Hypothalamus (tissue), 51 donors: Measurements from ENCODE around the gene BABAM1.
A peak's percentile ranks its signal among the peaks of the same experiment; 100 is the strongest.

Experiments used
- DNase-seq, 51 donors: peaks; one replicate each; lab custom pipeline; 2025; lab: John Stamatoyannopoulos, UW

The BABAM1 gene

DNA sequence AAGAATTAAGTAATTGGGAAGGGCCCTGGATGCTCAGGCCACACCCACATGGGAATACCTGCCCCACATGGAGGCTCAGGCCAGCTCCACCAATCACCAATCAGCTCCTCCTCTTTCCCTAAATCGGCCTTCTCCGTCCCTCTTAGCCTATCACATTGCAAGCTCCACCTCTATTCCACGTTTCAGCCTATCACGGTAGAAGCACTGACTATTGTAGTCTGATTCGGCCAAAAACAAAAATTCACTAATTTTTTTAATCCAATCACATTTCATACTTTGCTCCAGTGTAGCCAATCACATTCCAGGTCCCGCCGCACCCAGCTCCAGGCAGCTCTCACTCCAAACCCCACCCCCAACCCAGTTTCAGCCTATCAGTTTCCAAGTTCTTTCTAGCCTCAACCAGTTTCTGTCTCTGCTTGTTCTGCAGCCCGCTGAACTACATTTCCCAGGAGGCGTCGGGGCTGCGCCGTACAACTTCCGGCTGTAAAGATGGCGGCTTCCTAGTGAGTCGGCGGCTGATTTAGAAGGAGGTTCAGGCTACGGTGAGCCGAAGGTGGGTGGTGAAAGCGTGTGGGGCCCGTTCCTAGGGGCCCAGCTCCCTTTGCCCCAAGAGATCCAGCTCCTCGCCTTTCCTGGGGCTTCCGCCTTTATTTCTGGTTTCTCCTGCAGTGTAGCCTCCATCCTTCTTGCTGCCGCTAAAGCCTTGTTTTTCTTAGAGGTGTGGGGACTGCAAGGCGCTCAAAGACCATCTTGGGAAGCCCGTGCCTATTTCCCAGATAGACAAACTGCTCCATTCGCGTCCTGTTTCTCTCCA lies at the start of gene BABAM1:
Gene BABAM1, plus strand, starts transcription at position 469 of the 814 bp plus-strand sequence. CDS start 1,364 bp downstream, outside the sequence.
- DNase-seq: peak; percentile 70 to 99 (median 94)

GRCh38 chr19:17219286-17219685 lies 48.0 kb upstream of the BABAM1 start:
- DNase-seq: no peak

GRCh38 chr19:17220207-17220758 lies 47.0 kb upstream of the BABAM1 start:
- peak in 1 of 51 donors; percentile 13 for DNase-seq

DNA sequence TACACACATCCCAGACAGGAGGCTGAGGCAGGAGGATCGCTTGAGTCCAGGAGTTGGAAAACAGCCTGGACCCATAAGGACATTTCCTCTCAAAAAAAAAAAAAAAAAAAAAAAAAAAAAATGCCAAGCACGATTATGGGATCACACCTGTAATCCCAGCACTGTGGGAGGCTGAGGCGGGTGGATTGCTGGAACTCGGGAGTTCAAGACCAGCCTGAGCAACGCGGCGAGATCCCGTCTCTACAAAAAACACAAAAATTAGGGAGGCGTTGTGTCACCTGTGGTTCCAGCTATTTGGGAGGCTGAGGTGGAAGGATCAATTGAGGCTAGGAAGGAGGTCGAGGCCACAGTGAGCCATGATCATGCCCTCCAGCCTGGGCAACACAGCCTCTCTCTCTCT lies 42.2 kb upstream of the BABAM1 start:
- DNase-seq: no peak

GRCh38 chr19:17226002-17226933 lies 41.0 kb upstream of the BABAM1 start, which contains the start of gene OCEL1:
Gene OCEL1 (plus strand): TSS chr19:17226226. CDS start chr19:17226248, 22 bp downstream.
- peak; percentile 88 to 99 (median 97) for DNase-seq

DNA sequence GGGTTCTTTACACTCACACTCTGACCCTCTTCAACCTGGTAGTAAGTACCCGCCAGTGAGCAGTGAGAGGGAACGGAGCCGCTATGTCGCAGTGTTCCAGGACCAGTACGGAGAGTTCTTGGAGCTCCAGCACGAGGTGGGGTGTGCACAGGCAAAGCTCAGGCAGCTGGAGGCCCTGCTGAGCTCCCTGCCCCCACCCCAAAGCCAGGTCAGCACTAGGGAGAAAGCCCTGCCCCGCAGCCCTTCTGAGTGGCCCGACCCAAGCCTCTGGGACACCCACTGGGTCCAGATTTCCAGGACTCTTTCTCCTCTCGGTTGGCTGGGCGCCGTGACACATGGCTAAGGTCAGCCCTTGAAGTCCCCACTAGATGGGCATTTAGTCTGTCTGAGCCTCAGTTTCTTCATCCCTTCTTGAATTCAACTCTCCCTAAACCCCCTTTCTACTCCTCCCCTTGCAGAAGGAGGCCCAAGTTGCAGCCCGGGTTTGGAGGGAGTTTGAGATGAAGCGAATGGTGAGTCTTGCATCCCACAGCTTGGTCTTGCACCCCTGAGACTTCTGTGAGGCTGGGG lies 39.4 kb upstream of the BABAM1 start:
- no peak for DNase-seq

DNA sequence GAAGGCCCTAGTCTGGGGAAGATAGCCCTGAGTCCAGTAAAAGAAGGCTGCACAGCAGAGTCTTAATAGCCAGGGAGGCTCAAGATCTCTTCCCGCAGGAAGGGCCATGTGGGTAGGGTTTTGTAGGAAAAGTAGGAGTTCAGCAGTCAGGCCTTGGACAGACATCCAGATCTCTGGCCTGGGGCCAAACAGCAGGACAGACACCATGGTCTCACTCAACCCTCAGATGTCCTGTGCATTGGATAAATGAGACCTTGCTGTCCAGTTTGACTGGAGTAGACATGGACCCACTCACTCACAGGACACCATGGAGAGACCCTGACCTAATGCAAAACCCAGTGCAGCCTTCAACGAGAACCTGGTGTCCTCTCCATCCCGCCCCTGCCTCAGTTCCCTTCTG lies 37.4 kb upstream of the BABAM1 start:
- no peak for DNase-seq

DNA sequence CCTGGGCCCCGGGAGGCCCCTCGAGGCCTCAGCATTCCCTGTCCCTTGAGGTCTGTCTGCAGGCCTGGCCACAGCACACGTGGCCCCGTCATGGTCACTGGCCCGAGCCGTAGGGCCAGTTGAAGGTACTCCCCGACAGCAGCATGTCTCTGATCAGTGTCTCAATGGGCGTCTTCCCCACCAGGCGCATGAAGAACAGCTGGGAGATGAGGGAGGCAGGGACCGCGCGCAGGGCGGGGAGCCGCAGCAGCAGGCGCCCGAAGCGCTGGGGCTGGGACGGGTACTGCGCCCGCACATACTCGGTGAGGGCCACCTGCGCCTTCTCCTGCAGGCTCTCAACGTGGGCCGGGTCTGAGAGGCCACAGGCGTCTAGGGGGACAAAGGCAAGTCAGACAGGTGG lies 35.0 kb upstream of the BABAM1 start:
- no peak for DNase-seq

DNA sequence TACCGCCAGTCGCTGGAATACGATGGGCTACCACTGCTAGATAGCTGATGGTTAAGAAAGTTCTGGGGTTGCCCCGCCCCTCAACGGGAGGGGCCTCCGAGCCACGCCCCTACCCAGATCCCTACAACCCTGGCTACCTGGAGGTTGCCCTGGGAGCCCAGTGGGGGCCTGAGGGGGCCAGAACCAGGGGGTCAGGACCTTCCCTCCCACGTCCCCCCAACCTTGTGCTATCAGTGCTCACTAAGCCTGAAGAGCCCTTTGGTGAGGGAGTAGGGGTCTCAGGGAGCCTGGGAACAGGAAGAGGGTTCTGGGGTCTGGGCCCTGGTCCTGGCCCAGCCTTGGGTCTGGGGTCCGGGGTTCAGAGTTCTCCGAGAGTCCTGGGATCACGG lies 32.3 kb upstream of the BABAM1 start:
- peak in 16 of 51 donors; percentile 4 to 38 (median 17) for DNase-seq

DNA sequence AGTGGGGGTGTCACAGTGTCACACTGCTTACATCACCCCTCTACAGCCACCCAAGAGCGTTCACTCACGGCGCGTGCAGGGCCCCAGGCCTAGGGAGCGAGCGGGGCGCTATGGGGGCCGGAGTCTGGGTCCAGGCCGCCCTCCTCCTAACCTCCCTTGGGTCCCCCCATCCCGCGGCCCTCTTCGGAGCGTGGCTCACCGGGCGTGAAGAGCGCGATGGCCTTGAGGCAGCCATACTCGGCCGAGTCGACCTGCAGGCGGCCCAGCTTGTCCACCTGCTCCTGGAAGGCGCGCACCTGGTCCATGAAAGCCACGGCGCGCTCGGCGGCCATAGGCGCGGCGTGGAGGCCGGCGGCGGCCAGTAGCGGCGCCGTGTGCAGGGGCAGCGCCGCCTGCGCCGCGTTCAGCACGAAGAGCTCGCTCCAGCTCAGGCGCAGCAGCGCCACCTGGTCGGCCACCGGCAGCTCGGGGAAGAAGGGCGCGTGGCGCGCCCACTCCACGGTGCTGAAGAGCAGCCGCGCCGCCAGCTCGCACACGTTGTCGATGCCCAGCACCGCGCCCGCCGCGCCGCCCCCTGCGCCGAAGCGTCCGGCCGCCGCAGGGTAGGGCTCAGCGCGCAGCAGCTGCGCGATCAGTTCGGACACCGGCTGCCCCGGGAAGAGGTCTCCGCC lies 31.8 kb upstream of the BABAM1 start:
- DNase-seq: peak in 37 of 51 donors; percentile 18 to 73 (median 46)

GRCh38 chr19:17235971-17236777 lies 31.1 kb upstream of the BABAM1 start:
- DNase-seq: peak in 1 of 51 donors; percentile 3

GRCh38 chr19:17236811-17237543 lies 30.3 kb upstream of the BABAM1 start:
- no peak for DNase-seq

GRCh38 chr19:17237747-17238706 lies 29.2 kb upstream of the BABAM1 start:
- DNase-seq: no peak

- DNase-seq: no peak
Observed at GRCh38 chr19:17240062-17240752, 27.0 kb upstream of the BABAM1 start.

- no peak for DNase-seq
Observed at GRCh38 chr19:17240826-17241399, 26.3 kb upstream of the BABAM1 start.
